H9 (cell line): ENCODE data around the gene SSUH2. TPM values are rescaled to one million over a fixed set of nuclear protein-coding genes. Genes with fewer than 3 reads are reported as not detected.
A peak's percentile ranks its signal among the peaks of the same experiment; 100 is the strongest.

Source experiments
- DNase-seq: peaks from one replicate; pipeline ENCODE4 v3.0.0-alpha.2; 2017
- H2AFZ ChIP-seq: one replicate; pipeline ENCODE4 v1.6.1; 2013; ENCODE audit warnings: mild to moderate bottlenecking, low read length, control low read depth, moderate library complexity
- H2AK5ac ChIP-seq: 2 replicates; pipeline ENCODE4 v1.6.1; 2013; ENCODE audit warnings: low read length, control low read depth, mixed read lengths; ENCODE audit not compliant: insufficient read length
- H2BK120ac ChIP-seq: one replicate; pipeline ENCODE4 v1.6.1; 2013; ENCODE audit warnings: low read depth, mild to moderate bottlenecking, low read length, control low read depth, inconsistent platforms; ENCODE audit not compliant: poor library complexity, severe bottlenecking
- H2BK12ac ChIP-seq: 2 replicates; pipeline ENCODE4 v1.6.1; 2013; ENCODE audit warnings: low read length, control low read depth, mixed read lengths, low read depth; ENCODE audit not compliant: insufficient read length
- H2BK15ac ChIP-seq: 2 replicates; pipeline ENCODE4 v1.6.1; 2013; ENCODE audit warnings: low read depth, low read length, control low read depth
- H2BK20ac ChIP-seq: one replicate; pipeline ENCODE4 v1.6.1; 2013; ENCODE audit warnings: low read depth, mild to moderate bottlenecking, low read length, control low read depth, inconsistent platforms; ENCODE audit not compliant: poor library complexity, severe bottlenecking
- H2BK5ac ChIP-seq: 2 replicates; pipeline ENCODE4 v1.6.1; 2013; ENCODE audit warnings: low read length, control low read depth, mixed read lengths; ENCODE audit not compliant: insufficient read length
- H3K14ac ChIP-seq: 2 replicates; pipeline ENCODE4 v1.6.1; 2013; ENCODE audit warnings: low read length, control low read depth; ENCODE audit not compliant: insufficient read depth
- H3K18ac ChIP-seq: 2 replicates; pipeline ENCODE4 v1.6.1; 2013; ENCODE audit warnings: low read depth, mild to moderate bottlenecking, mixed read lengths, low read length, control low read depth; ENCODE audit not compliant: insufficient read length
- H3K23ac ChIP-seq: 2 replicates; pipeline ENCODE4 v1.6.1; 2013; ENCODE audit warnings: low read length, control low read depth, mixed read lengths, low read depth; ENCODE audit not compliant: insufficient read length
- H3K23me2 ChIP-seq: 2 replicates; pipeline ENCODE4 v1.6.1; 2013; ENCODE audit warnings: low read depth, mild to moderate bottlenecking, mixed read lengths, low read length, control low read depth; ENCODE audit not compliant: insufficient read length, poor library complexity, severe bottlenecking
- H3K27ac ChIP-seq: 2 replicates; pipeline ENCODE4 v1.5.1; 2013; ENCODE audit warnings: low read length, control low read depth, mixed read lengths, low read depth; ENCODE audit not compliant: insufficient read length
- H3K27me3 ChIP-seq: 2 replicates; pipeline ENCODE4 v1.6.1; 2013; ENCODE audit warnings: low read length, control low read depth, inconsistent platforms; ENCODE audit not compliant: insufficient read depth
- H3K4ac ChIP-seq: 2 replicates; pipeline ENCODE4 v1.6.1; 2013; ENCODE audit warnings: low read depth, mild to moderate bottlenecking, control low read depth, inconsistent platforms, low read length, moderate library complexity
- H3K4me1 ChIP-seq: 2 replicates; pipeline ENCODE4 v1.6.1; 2013; ENCODE audit warnings: low read length, control low read depth, inconsistent platforms; ENCODE audit not compliant: insufficient read depth
- H3K4me2 ChIP-seq: 2 replicates; pipeline ENCODE4 v1.6.1; 2013; ENCODE audit warnings: low read length, control low read depth, mixed read lengths; ENCODE audit not compliant: insufficient read length, insufficient read depth
- H3K56ac ChIP-seq: 2 replicates; pipeline ENCODE4 v1.6.1; 2013; ENCODE audit warnings: low read depth, mild to moderate bottlenecking, mixed read lengths, low read length, control low read depth; ENCODE audit not compliant: insufficient read length
- H3K79me1 ChIP-seq: 2 replicates; pipeline ENCODE4 v1.6.1; 2013; ENCODE audit warnings: low read depth, mild to moderate bottlenecking, moderate library complexity, low read length, control low read depth, inconsistent platforms; ENCODE audit not compliant: insufficient read depth, poor library complexity, severe bottlenecking
- H3K79me2 ChIP-seq: 2 replicates; pipeline ENCODE4 v1.6.1; 2013; ENCODE audit warnings: low read length, control low read depth, inconsistent platforms; ENCODE audit not compliant: insufficient read depth
- H3K9ac ChIP-seq: 2 replicates; pipeline ENCODE4 v1.6.1; 2013; ENCODE audit warnings: low read length, control low read depth, mixed read lengths; ENCODE audit not compliant: insufficient read length; ENCODE audit errors: extremely low read depth
- H3K9me3 ChIP-seq: one replicate; pipeline ENCODE4 v1.6.1; 2013; ENCODE audit warnings: low read depth, low read length, inconsistent platforms; ENCODE audit not compliant: control insufficient read depth
- H3T11ph ChIP-seq: one replicate; pipeline ENCODE4 v1.6.1; 2013; ENCODE audit warnings: mild to moderate bottlenecking, low read length, control low read depth, inconsistent platforms
- H4K20me1 ChIP-seq: one replicate; pipeline ENCODE4 v1.6.1; 2013; ENCODE audit not compliant: control insufficient read depth, insufficient read length, insufficient read depth
- H4K5ac ChIP-seq: 2 replicates; pipeline ENCODE4 v1.6.1; 2013; ENCODE audit warnings: low read depth, mild to moderate bottlenecking, mixed read lengths, low read length, control low read depth; ENCODE audit not compliant: insufficient read length
- H4K8ac ChIP-seq: replicated peaks from 2 replicates; pipeline ENCODE4 v1.6.1; 2013; ENCODE audit warnings: low read length, control low read depth, mixed read lengths, low read depth; ENCODE audit not compliant: insufficient read length
- H4K91ac ChIP-seq: 2 replicates; pipeline ENCODE4 v1.6.1; 2013; ENCODE audit warnings: low read depth, mild to moderate bottlenecking, moderate library complexity, mixed read lengths, low read length, control low read depth; ENCODE audit not compliant: insufficient read length
- H3K27ac Mint-ChIP-seq, 3 experiments: 2 replicates in 2 of 3; 3 replicates in 1 of 3; pipeline ENCODE4 v1.8.0; 2020 to 2021; ENCODE audit warnings: mixed read lengths in 3 of 3, mild to moderate bottlenecking in 1 of 3, moderate library complexity in 1 of 3
- H3K27me3 Mint-ChIP-seq: 2 replicates; pipeline ENCODE4 v1.8.0; 2021; ENCODE audit warnings: low read depth, mild to moderate bottlenecking, moderate library complexity, mixed read lengths
- H3K36me3 Mint-ChIP-seq, 3 experiments: 2 replicates in 2 of 3; 3 replicates in 1 of 3; pipeline ENCODE4 v1.8.0; 2020 to 2021; ENCODE audit warnings: low read depth in 3 of 3, mixed read lengths in 3 of 3; ENCODE audit not compliant: insufficient read depth in 1 of 3
- H3K4me1 Mint-ChIP-seq, 2 experiments: 2 replicates each; pipeline ENCODE4 v1.8.0; 2020; ENCODE audit warnings: mixed read lengths in 2 of 2
- H3K4me3 Mint-ChIP-seq, 2 experiments: 2 replicates in 1 of 2; 3 replicates in 1 of 2; pipeline ENCODE4 v1.8.0; 2020 to 2021; ENCODE audit warnings: mild to moderate bottlenecking in 2 of 2, mixed read lengths in 2 of 2, moderate library complexity in 1 of 2
- H3K9me3 Mint-ChIP-seq, 2 experiments: 2 replicates in 1 of 2; 3 replicates in 1 of 2; pipeline ENCODE4 v1.8.0; 2020; ENCODE audit warnings: mild to moderate bottlenecking in 2 of 2, mixed read lengths in 2 of 2, moderate library complexity in 1 of 2
- CTCF ChIP-seq: fragments of 200-600 bp; sonication (generic); conservative IDR thresholded peaks from 3 replicates; pipeline ENCODE4 v1.8.0; 2021; ENCODE audit warnings: antibody characterized with exemption, mild to moderate bottlenecking
- WGBS: extraction: QIAGEN DNeasy Blood & Tissue Kit; methylation state at CpG from one replicate; pipeline ENCODE4 v1.1.7; 2013; ENCODE audit warnings: missing lambda C conversion rate, low lambda C conversion rate, mixed read lengths; ENCODE audit not compliant: insufficient read length; ENCODE audit errors: extremely low coverage; 5-methylcytosine and 5-hydroxymethylcytosine counted together
- total RNA-seq: library from RNA; stranded (reverse); gene quantifications from 2 replicates; pipeline ENCODE4 v1.2.1, GENCODE V29; 2021

The SSUH2 gene
- total RNA-seq, 1 experiment from 2014 or later: 0.61 TPM

- Histone ChIP-seq H3K4me2 (no peak overlapping the region), H3K79me1 (no peaks in the 10 kb centered on the region), H2AFZ (no peak overlapping the region), H3K14ac (no peak overlapping the region), H3K9ac (no peak overlapping the region), H3K79me2 (no peaks in the 10 kb centered on the region), H3K27me3 (no peaks in the 10 kb centered on the region), H2BK20ac (no peak overlapping the region), H3K4ac (no peak overlapping the region), H3K18ac (no peak overlapping the region), H4K8ac (no peak overlapping the region), H4K5ac (no peak overlapping the region), H2BK120ac (no peak overlapping the region), H4K91ac (no peak overlapping the region), H4K20me1 (no peaks in the 10 kb centered on the region), H3T11ph (no peak overlapping the region), H2AK5ac (no peak overlapping the region), H2BK5ac (no peak overlapping the region), H2BK15ac (no peak overlapping the region), H3K23ac (no peak overlapping the region), H3K9me3 (no peaks in the 10 kb centered on the region), H2BK12ac (no peak overlapping the region), H3K27ac (no peak overlapping the region), H3K4me1 (no peaks in the 10 kb centered on the region), H3K56ac (no peak overlapping the region), H3K23me2 (no peaks in the 10 kb centered on the region)
- Mint-ChIP-seq H3K36me3 (peaks cover 0 to 9% (median 3%) of the 10 kb centered on the region in 3 experiments; a peak in 3 of 7 replicates), H3K4me3 (no peak overlapping the region), H3K4me1 (0 out of 4 replicates have a peak, but pooled peaks cover 2 to 8% of the 10 kb centered on the region in 2 experiments), H3K9me3 (no peaks in the 10 kb centered on the region), H3K27ac (0 out of 7 replicates have a peak overlapping the region, but pooled peaks of 1 of the 3 experiments have one; percentile 41), H3K27me3 (no peaks in the 10 kb centered on the region)
- WGBS: no CpG with 5 or more reads among the region's 5 CpGs
- TF ChIP-seq CTCF: no peak
- no peak for DNase-seq
Measured at GRCh38 chr3:8574670-8575322, 69.8 kb downstream of the SSUH2 start.
